Stimulated activated naive CD4-positive, alpha-beta T cell (primary cell): Measurements from ENCODE around the gene NUP85.
"Not testable (repeated sequence)": the region's sequence is repeated elsewhere in the genome, so short reads cannot be mapped to it uniquely, and the experiment has no call there.

Experiments used
- DNase-seq, 6 experiments: peaks; one replicate each; lab custom pipeline; 2025; lab: John Stamatoyannopoulos, UW

NUP85 gene, protein sequence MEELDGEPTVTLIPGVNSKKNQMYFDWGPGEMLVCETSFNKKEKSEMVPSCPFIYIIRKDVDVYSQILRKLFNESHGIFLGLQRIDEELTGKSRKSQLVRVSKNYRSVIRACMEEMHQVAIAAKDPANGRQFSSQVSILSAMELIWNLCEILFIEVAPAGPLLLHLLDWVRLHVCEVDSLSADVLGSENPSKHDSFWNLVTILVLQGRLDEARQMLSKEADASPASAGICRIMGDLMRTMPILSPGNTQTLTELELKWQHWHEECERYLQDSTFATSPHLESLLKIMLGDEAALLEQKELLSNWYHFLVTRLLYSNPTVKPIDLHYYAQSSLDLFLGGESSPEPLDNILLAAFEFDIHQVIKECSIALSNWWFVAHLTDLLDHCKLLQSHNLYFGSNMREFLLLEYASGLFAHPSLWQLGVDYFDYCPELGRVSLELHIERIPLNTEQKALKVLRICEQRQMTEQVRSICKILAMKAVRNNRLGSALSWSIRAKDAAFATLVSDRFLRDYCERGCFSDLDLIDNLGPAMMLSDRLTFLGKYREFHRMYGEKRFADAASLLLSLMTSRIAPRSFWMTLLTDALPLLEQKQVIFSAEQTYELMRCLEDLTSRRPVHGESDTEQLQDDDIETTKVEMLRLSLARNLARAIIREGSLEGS

DNA sequence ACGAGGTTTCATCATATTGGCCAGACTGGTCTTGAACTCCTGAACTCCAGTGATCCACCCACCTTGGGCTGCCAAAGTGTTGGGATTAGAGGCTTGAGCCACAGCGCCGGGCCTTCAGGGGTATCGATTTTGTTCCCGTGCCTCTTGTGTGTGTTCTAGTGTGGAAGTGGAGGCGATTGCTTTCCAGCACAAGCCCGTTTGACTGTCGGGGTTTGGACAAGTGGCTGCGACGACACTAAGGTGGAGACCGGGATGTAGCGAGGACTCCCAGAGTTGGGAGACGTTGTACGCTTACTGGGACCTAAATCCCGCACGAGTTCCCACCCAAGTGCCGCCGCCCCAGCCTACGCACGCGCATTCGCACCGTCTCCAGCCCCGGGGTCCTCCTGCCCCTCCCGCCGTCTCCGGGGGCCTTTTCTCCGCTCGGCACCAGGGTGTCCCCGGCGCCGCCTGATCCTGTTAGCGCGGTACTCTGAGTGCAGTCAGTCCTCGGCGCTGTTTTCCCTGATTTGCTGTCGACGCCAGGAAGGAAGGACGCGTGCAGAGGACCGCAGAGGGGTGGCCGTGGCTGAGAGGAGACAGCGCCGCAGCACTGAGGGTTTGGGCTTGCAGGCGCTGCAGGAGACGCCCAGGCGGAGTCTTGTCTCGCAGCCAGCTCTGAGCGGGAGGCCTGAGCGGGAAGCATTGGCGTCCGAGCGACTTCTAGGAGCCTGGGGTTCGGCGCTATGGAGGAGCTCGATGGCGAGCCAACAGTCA is at the start of gene NUP85:
Gene NUP85 (plus strand): TSS at position 643 of the 756 bp plus-strand sequence. CDS start 83 bp downstream, at position 726.
- DNase-seq: peak; percentile 84 to 95 (median 88)

DNA sequence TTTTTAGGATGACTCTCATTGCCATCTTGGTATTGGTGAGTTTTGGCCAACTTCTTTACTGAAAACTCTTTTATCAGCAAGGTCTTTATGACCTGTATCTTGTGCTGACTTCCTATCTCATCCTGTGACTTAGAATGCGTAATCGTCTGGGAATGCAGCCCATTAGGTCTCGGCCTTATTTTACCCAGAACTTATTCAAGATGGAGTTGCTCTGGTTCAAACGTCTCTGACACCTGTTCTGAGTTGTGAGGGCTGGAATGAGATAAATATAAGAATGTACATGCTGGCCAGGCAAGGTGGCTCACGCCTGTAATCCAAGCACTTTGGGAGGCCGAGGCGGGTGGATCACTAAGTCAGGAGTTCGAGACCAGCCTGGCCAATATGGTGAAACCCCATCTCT is 47.0 kb upstream of the NUP85 start:
- not testable (repeated sequence) for DNase-seq

DNA sequence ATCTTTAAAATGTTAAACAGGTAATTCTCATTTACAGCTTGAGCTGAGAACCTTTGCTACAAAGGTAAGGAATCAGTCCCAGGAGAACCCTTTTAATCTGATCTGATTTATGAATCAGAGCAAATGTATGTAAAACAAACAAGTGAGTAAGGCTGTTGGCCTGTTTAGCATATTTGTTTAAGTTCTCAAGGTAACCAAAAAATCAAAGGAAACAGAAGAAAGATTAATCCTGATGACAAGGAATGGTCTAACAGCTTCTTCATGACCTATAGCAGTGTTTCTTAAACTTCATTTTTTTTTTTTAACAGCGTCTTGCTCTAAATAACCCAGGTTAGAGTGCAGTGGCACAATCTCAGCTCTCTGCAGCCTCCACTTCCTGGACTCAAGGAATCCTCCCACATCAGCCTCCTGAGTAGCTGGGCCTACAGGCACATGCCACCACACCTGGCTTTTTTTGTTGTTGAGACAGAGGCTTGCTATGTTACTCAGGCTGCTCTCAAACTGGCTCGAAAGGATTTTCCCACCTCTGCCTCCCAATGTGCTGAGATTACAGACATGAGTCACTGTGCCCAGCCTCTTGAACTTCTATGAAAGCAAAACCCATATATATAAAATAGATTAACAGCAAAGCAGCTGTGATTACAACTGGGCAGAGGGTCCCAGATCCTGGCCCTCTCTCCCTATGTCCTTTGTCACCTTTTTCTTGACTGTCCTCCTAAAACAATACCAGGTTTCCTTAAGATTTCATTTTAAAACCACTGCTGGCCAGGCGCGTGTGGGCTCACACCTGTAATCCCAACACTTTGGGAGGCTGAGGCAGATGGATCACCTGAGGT is 46.1 kb upstream of the NUP85 start:
- no peak for DNase-seq

DNA sequence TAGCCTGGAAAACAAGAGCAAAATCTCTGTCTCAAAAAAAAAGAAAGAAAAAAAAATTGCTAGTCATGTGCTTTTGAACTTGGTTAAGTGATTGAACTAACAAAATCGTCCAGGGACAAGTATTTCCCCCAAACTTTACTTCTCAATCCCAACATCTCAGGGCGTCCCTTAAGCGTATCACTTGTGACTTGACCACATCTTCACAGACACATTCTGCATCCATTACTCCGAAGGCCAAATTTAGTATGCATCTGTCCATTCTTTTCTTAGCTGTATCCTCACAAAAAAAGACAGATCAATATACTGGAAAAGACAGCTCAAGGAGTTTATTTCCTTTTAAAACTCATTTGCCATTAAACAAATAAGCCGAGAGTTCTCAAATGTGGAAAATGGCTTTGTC is 45.3 kb upstream of the NUP85 start:
- DNase-seq: no peak

DNA sequence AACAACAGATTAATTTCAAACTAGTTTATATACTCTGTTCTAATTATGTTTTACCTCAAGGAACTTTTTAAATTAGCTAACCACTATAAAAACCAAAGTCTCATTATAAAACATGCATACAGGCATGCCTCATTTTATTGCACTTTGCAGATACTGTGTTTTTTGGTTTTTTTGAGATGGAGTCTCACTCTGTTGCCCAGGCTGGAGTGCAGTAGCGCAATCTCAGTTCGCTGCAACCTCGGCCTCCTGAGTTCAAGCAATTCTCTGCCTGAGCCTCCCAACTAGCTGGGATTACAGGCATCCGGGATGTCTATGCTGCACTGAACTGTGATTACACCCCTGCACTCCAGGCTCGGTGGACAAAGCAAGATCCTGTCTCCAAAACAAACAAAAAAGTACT is 42.4 kb upstream of the NUP85 start:
- DNase-seq: no peak

DNA sequence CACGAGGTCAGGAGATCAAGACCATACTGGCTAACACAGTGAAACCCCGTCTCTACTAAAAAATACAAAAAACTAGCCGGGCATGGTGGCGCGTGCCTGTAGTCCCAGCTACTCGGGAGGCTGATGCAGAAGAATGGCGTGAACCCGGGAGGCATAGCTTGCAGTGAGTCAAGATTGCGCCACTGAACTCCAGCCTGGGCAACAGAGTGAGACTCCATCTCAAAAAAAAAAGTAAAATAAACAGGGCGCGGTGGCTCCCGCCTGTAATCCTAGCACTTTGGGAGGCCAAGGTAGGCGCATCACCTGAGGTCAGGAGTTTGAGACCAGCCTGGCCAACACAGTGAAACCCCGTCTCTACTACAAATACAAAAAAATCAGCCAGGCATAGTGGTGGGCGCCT is 40.9 kb upstream of the NUP85 start:
- DNase-seq: not testable (repeated sequence)

DNA sequence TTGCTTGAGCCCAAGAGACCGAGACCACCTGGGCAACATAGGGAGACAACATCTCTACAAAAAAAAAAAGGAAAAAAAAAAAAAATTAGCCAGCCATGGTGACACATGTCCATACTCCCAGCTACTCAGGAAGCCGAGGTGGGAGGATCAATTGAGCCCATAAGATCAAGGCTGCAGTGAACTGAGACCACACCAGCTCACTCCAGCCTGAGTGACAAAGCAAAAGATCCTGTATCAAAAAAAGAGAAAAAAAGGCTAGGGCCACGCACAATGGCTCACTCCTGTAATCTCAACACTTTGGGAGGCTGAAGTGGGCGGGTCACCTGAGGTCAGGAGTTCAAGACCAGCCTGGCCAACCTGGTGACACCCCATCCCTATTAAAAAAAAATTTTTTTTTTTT is 36.5 kb upstream of the NUP85 start:
- DNase-seq: no peak

DNA sequence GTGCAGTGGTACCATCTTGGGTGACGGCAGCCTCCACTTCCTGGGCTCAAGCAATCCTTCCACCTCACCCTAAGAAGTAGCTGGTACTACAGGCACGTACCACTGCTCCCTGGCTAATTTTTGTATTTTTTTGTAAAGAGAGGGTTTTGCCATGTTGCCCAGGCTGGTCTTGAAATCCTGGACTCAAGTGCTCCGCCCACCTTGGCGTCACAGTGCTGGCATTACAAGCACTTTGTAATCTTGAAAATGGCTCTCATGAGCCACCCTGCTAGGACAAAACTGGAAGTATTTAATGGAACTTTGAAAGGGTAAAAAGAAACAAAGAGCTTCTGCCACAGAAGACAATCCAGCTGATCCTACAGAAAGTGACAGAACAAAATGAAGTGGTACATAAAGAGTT is 32.0 kb upstream of the NUP85 start:
- DNase-seq: no peak

DNA sequence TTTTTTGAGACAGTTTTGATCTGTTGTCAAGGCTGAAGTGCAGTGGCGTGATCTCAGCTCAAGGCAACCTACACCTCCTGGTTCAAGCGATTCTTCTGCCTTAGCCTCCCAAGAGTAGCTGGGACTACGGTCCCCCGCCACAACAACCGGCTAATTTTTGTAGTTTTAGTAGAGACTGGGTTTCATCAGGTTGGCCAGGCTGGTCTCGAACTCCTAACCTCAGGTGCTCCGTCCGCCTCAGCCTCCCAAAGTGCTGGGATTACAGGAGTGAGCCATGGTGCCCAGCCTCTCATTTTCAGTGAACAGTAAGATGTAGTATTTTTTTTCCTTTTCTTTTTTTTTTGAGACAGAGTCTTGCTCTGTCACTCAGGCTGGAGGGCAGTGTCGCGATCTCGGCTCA is 30.5 kb upstream of the NUP85 start:
- DNase-seq: no peak

DNA sequence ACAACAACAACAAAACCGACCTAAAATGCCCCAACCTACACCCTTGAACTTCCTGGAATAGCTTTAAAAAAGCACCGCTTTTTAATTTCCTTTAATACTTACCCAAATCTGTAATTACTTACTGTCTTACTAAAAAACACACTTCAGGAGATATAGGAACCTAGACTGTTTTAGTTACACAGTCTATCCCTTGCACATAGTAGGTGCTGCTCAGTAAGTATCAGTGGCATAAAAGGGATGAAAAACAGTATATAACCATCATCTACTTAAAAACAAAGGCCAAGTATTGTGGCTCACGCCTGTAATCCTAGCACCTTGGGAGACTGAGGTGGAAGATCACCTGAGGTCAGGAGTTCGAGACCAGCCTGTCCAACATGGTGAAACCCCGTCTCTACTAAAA is 28.9 kb upstream of the NUP85 start:
- DNase-seq: no peak

DNA sequence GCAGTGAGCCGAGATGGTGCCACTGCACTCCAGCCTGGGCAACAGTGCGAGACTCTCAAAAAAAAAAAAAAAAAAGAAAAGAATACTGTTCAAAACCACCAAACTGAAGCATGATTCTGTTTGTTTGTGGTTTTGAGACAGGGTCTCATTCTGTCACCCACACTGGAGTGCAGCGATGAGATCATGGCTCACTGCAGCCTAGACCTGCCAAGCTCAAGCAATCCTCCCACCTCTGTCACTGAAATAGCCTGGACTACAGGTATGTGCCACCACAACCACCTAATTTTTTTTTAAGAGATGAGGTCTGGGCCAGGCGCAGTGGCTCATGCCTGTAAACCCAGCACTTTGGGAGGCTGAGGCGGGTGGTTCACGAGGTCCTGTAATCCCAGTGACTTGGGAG is 27.0 kb upstream of the NUP85 start:
- DNase-seq: no peak

DNA sequence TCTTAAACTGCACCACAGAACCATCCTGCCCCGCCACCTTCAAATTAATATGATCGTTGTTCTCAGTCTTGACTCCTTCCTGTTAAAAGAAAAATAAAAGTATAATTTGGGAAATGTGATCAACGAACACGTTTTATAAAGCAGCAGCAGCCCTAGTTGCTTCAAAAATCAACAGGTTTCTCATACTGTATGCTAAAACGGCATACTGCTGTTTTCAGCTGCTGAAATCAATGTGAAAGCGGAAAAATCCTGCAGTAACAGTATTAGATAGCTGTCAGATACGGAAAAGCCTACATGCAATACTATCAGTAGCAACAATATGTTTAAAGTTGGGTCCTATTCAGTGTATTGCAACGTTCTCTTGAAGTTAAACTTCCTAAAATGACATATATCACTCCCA is 24.4 kb upstream of the NUP85 start:
- peak in 1 of 6 experiments; percentile 8 for DNase-seq

DNA sequence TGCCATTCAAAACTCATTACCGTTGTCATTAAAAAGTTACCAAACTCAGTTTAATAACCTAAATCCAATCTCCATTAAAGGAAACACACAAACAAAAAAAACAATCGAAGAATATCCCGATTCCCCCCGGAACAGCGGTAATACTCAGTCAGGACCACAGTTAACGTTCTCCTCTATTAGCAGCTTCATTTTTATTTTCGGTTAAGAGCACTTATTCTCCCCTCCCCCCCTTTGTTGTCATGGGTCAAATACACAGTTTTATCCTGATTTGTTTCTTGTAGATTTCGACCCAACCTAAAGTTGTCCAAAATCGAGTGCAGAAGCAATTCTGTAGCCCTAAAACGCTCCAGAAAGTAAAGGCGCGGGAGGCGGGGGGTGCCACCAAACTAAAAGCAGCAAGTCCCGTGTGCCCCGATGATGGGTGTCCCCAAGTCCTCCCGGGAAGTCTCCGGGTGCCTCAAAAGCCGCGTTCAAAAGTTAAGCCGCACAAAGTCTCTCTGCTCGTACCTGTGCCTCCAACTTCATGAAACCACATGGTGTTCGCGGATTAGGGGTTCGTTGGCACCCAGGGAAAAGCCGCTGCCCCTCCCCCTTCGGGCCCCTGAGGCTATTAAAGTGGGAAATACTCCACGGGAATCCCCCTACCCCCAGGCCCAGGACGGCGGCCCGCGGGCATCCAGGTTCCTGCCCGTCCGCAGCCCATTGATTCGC is 23.7 kb upstream of the NUP85 start:
- peak; percentile 34 to 67 (median 48) for DNase-seq

DNA sequence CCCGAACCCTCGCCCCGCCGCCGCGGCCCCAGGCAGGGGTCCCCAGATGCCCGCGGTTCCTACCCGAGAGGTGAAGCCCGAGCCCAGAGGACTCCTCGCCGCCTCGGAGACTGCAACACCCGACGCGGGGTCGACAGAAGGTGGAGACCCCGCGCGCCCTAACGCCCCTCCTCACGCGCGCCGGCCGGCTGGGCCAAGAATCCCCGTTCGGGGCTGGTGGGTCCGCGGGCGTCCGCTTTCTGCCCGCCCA is 23.2 kb upstream of the NUP85 start:
- peak in 2 of 6 experiments; percentile 47 to 77 for DNase-seq

DNA sequence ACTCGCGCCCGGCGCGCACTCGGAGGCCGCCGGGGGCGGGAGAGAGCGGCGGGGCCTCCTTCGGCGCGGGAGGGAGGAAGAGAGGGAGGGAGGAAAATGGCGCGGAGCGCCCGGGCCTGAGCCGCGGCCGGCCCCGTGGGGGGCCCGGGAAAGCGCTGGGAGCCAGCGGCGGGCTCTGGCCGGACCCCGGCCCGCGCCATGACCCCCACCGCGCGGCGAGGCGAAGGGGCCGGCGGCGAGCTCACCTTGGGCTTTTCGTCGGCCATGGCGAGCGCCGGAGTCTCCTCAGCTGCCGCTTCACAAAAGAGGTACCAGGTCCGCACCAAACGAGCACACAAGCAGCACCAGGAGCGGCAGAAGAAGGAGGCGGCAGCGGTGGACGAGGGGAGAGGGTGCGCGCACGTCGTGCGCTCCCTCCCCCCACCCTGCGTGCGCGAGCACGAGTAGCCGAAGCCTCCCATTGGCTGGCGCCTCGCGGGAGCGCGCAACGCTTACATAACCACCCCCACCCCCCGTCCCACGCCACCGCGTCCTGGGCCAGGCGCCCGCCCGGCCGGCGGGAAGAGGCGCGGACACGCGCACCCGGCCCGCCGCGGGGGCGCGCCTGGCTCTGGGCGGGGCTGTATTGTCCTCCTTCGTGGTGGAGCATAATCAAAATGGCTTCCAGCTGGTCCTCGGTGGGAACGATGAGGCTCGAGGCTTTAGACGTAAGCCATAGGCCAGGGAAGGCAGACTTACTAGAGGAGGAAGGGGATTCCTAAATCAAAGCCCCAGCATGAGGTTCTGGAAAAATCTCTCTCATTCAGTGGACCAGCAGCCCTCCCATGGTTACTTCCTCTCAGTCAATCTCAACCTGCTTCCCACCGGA is 22.7 kb upstream of the NUP85 start, which contains the start of gene SUMO2:
Gene SUMO2 (minus strand): TSS at position 391 of the 868 bp plus-strand sequence. CDS start 125 bp downstream, at position 266.
- peak; percentile 90 to 96 (median 92) for DNase-seq

DNA sequence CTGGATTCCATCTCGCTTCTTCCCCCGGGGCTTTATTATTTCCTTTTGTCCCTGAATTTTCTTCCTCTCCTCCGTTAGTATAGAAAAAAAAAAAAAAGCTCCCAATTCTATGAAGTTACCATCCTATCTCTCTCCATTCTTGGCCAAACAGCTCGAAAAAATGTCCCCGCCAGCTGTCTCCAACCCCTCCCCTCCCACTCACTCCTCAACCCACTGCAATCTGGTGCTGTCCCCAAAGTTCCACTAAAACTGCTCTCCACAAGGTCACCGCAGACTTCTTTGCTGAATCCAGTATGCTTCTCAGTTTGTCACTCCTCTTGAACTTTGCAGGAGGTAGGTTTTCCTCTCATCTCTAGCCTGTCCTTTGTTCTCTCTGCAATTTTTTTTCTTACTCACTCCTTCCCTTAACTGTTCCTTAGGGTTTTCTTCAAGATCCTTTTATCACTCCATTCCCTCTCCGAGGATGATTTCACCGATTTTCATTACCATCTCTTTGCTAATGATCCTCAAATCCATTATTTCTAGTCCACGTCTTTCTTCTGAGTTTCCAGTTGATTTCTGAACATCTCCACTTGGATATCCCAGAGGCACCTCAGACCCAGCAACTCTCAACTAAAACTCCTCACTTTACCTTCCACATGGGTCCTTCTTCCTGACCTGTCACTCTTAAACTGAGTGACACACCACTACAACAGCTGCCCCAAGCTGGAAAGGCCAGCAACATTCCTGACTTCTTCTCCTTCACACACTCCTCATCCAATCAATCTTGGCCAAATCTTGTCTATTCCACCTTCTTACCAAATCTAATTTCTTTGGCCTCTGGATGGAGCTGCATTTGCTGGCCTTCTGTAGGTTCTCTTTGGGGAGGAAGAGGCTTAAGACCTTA is 21.2 kb upstream of the NUP85 start:
- DNase-seq: no peak

DNA sequence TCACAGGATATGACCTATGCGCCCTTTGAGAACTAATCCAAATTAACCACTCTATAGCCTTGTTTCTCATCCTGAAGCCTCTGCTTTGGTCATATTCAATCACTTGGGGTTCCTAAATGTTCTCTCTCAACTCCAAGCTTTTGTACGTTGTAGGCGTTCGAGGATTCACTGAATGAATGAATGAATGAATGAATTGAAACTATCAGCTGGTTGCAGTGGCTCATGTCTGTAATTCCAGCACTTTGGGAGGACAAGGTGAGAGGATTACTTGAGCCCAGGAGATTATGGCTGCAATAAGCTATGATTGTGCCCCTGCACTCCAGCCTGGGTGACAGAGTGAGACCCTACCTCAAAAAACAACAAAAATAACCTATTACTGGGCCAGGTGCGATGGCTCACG is 16.9 kb upstream of the NUP85 start:
- DNase-seq: no peak

DNA sequence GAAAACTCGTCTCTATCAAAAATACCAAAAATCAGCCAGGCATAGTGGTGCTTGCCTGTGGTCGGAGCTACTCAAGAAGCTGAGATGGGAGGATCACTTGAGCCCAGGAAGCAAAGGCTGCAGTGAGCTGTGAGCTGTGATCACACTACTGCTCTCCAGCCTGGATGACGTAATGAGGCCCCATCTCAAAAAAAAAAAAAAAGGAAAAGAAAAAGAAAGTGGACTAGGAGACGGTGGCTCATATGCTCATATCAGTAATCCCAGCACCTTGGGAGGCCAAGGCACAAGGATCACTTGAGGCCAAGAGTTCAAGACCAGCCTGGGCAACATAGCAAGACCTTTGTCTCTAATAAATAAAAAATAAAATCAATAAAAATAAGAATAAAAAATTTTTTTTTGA is 13.9 kb upstream of the NUP85 start:
- no peak for DNase-seq

DNA sequence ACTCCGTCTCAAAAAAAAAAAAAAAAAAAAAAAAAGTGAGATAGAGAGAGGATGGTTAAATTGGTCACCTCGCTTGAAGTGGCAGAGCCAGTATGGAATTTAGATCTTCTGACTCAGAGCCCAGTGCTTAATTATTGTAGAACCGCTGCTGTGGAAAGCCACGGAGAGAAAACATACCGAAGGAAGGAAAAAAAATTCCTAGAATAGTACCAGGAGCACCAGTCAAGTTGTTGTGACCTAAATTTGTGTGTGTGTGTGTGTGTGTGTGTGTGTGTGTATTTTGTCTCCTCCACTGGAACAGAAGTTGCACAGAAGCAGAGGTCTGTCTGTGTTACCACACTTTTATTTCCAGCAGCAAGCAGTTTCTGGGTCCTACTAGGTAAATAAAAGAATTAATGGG is 10.6 kb upstream of the NUP85 start:
- DNase-seq: no peak
